ENCODE data around the gene MAP2K3. TPM values are rescaled to one million over a fixed set of nuclear protein-coding genes. Genes with fewer than 3 reads are reported as not detected.
A peak's percentile ranks its signal among the peaks of the same experiment; 100 is the strongest.

Gene MAP2K3
- polyA plus RNA-seq, 1 experiment: 41.8 TPM

- POLR2A ChIA-PET: no interaction called here
- Histone ChIP-seq H3K36me3 (ENCODE audit: control insufficient read depth, insufficient read depth, low read length) (no peaks in the 10 kb centered on the region), H3K4me3 (ENCODE audit: low read depth, low read length) (no peak overlapping the region), H3K27me3 (ENCODE audit: control insufficient read depth, insufficient read depth, low read length) (no peaks in the 10 kb centered on the region)
- TF ChIP-seq CTCF (IDR thresholded peaks at IDR 0.05; ENCODE audit: insufficient read depth, low read depth, low read length): no peak
- CTCF ChIA-PET: interaction anchor here (0.8 to 2.0 kb wide), 7 partner anchors 12 to 231 kb away, joined by 3 to 12 read pairs (median 6); no protein-coding TSS in a partner anchor
- peak; percentile 90 for DNase-seq (ENCODE audit: low read depth)
Measured at GRCh38 chr17:21282231-21282630, 2.3 kb upstream of the MAP2K3 start.

DNA sequence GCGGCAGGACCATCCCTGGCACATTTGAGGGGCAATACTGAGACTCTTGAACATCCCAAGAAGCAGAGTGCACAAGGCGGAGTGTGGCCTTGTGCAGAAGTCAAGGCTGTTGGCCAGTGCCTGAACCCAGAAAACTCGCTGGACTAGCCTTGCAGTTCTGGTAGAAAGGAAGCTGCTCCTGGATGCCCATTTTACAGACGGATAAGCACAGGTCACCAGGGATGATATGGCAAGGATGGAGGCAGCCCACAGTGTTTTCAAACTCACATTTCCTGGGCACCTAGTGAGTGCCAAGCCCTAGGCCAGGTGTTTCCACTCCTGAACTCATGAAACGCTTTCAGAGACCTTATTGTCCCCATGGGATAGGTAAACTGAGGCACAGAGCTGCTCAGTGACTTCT lies 1.7 kb upstream of the MAP2K3 start:
- Histone ChIP-seq H3K36me3 (ENCODE audit: control insufficient read depth, insufficient read depth, low read length) (no peaks in the 10 kb centered on the region), H3K27me3 (ENCODE audit: control insufficient read depth, insufficient read depth, low read length) (no peaks in the 10 kb centered on the region), H3K4me3 (ENCODE audit: low read depth, low read length) (no peak overlapping the region)
- ChIA-PET POLR2A (interaction anchor here (0.6 kb wide), 1 partner anchor 9 kb away, joined by 3 read pairs; no protein-coding TSS in a partner anchor), CTCF (interaction anchor here (1.1 to 2.0 kb wide), 4 partner anchors 12 to 230 kb away, joined by 4 to 12 read pairs (median 8); no protein-coding TSS in a partner anchor)
- no peak for TF ChIP-seq CTCF (IDR thresholded peaks at IDR 0.05; ENCODE audit: insufficient read depth, low read depth, low read length)
- DNase-seq (ENCODE audit: low read depth): no peak

DNA sequence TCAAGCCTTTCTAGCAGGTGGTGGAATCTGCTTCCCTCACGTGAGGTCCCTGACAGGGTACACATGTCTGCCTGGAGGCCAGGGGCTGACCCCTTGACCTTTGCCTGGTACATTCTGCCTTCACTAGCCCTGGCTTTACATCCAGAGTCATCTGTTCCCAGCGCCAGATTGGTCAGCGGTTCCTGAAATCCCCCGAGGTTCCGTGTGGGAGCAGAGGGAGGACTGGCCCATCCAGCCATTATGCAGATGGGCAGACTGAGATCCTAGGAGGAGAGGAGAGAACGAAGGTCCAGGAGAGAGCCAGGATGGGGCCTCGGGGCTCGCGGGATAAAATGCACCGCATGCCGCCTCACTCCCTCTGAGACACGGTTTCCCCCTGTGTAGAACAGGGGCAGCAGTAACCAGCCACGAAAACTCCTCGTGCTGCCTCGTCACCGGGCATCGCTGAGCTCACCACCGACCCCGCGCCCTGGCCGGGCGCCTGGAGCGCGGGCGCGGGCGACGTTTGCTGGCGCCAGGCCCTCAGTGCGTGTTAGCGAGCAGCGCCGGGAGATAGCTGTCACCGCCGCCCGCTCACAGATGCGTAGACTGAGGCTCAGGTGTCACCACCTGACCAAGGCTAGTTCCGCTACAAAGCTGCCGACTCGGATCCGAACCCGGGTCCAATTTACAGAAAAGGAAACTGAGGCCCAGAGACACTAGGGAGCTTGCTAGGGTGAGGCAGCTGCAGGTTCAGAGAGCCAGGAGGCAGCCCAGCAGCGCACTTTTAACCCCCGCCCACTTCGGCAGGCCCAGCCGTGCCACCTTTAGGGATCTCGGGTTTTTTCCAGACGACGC lies 811 bp upstream of the MAP2K3 start:
- ChIA-PET POLR2A (interaction anchor here (0.9 kb wide), 1 partner anchor 8 kb away, joined by 3 read pairs; no protein-coding TSS in a partner anchor), CTCF (interaction anchor here (2.0 kb wide), 1 partner anchor 228 kb away, joined by 12 read pairs; no protein-coding TSS in a partner anchor)
- no peak for DNase-seq (ENCODE audit: low read depth)
- Histone ChIP-seq H3K4me3 (ENCODE audit: low read depth, low read length) (peak overlapping the region; percentile 31), H3K27me3 (ENCODE audit: control insufficient read depth, insufficient read depth, low read length) (no peaks in the 10 kb centered on the region), H3K36me3 (ENCODE audit: control insufficient read depth, insufficient read depth, low read length) (no peaks in the 10 kb centered on the region; the same call in 1 of the 2 replicates)
- TF ChIP-seq CTCF (IDR thresholded peaks at IDR 0.05; ENCODE audit: insufficient read depth, low read depth, low read length): no peak

- ChIA-PET POLR2A (no interaction called here), CTCF (interaction anchor here (0.6 to 1.6 kb wide), 5 partner anchors 9 to 166 kb away, joined by 3 to 7 read pairs (median 4); no protein-coding TSS in a partner anchor)
- Histone ChIP-seq H3K36me3 (ENCODE audit: control insufficient read depth, insufficient read depth, low read length) (no peaks in the 10 kb centered on the region; the same call in 1 of the 2 replicates), H3K4me3 (ENCODE audit: low read depth, low read length) (peak overlapping the region; percentile 79), H3K27me3 (ENCODE audit: control insufficient read depth, insufficient read depth, low read length) (no peaks in the 10 kb centered on the region)
- no peak for DNase-seq (ENCODE audit: low read depth)
- no peak for TF ChIP-seq CTCF (IDR thresholded peaks at IDR 0.05; ENCODE audit: insufficient read depth, low read depth, low read length)
Measured at GRCh38 chr17:21285164-21286065, 904 bp downstream of the MAP2K3 start.
